Measurements from ENCODE around the gene DNER. TPM values are rescaled to one million over a fixed set of nuclear protein-coding genes. Genes with fewer than 3 reads are reported as not detected.

The DNER gene
- total and polyA plus RNA-seq, 4 donors, result 0.01 TPM; not detected in 3

DNA sequence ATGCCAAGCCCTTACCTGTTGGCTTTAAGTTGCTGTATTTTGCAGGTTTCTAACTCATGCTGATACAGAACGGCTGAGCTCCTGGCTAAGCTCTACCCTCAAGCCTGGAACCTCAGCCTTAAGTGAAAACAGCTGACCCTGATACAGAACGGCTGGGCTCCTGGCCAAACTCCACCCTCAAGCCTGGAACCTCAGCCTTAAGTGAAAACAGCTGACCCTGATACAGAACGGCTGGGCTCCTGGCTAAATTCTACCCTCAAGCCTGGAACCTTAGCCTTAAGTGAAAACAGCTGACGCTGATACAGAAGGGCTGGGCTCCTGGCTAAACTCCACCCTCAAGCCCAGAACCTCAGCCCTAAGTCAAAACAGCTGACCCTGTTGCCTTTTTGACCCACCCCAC is 17.6 kb upstream of the DNER start:
- Histone ChIP-seq H3K9me3 (ENCODE audit: control insufficient read depth in 4 of 4, low read length in 3 of 4) (no peaks in the 10 kb centered on the region), H3K27ac (ENCODE audit: low read depth in 1 of 2, low read length in 2 of 2) (no peak overlapping the region)
- no peak for DNase-seq (ENCODE audit: low spot score)

DNA sequence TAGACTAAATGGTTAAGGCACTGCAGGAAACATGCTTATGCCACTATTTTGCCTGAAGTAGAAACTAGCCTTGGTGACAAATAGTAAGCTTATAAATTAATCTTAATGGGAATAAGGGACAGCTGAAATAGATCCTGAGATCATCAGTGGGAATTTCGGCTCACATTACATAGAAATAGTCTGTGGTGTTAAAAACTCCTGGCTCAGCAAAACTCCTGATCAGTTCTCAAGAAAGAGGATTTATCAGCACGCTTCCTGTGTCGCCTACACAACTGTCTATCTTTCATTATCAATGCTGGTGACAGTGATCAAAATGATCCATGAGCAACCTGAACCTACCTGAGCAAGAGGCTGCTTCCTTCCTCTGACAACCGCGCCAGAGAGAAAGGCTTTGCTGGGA is 17.0 kb upstream of the DNER start:
- no peaks in the 10 kb centered on the region for H3K9me3 ChIP-seq (ENCODE audit: control insufficient read depth in 4 of 4, low read length in 3 of 4)
- TF ChIP-seq, protein P1, sequence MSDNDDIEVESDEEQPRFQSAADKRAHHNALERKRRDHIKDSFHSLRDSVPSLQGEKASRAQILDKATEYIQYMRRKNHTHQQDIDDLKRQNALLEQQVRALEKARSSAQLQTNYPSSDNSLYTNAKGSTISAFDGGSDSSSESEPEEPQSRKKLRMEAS (IDR thresholded peaks at IDR 0.05), result no peak
- TF ChIP-seq RAD21 (IDR thresholded peaks at IDR 0.05) (no peak), NR2F2 (IDR thresholded peaks at IDR 0.05) (no peak), SP1 (IDR thresholded peaks at IDR 0.05) (no peak), GABPA (IDR thresholded peaks at IDR 0.05 in 1 of 2, conservative IDR thresholded peaks at IDR 0.05 in 1 of 2) (no peak), FOXA1 (IDR thresholded peaks at IDR 0.05) (no peak), FOXA2 (IDR thresholded peaks at IDR 0.05) (no peak), HNF4G (IDR thresholded peaks at IDR 0.05) (no peak), YY1 (IDR thresholded peaks at IDR 0.05) (no peak), HNF4A (conservative IDR thresholded peaks at IDR 0.05) (no peak), JUND (IDR thresholded peaks at IDR 0.05) (no peak)
- TF ChIP-seq, protein P2, sequence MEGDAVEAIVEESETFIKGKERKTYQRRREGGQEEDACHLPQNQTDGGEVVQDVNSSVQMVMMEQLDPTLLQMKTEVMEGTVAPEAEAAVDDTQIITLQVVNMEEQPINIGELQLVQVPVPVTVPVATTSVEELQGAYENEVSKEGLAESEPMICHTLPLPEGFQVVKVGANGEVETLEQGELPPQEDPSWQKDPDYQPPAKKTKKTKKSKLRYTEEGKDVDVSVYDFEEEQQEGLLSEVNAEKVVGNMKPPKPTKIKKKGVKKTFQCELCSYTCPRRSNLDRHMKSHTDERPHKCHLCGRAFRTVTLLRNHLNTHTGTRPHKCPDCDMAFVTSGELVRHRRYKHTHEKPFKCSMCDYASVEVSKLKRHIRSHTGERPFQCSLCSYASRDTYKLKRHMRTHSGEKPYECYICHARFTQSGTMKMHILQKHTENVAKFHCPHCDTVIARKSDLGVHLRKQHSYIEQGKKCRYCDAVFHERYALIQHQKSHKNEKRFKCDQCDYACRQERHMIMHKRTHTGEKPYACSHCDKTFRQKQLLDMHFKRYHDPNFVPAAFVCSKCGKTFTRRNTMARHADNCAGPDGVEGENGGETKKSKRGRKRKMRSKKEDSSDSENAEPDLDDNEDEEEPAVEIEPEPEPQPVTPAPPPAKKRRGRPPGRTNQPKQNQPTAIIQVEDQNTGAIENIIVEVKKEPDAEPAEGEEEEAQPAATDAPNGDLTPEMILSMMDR (IDR thresholded peaks at IDR 0.05; ENCODE audit: low read depth, low read length, missing input control), result no peak
- no peak for DNase-seq (ENCODE audit: low spot score)
- H3K27me3 ChIP-seq (ENCODE audit: control insufficient read depth in 4 of 4, insufficient read depth in 4 of 4, low read length in 3 of 4), result no peaks in the 10 kb centered on the region
- H3K9ac ChIP-seq (ENCODE audit: low read depth in 1 of 2, low read length in 2 of 2), result no peak overlapping the region
- no peak overlapping the region for H3K4me3 ChIP-seq (ENCODE audit: low read depth in 1 of 3, low read length in 3 of 3)
- 86% methylated on average over 5 of the region's 5 CpGs for WGBS
- H3K36me3 ChIP-seq (ENCODE audit: control insufficient read depth in 4 of 4, insufficient read depth in 3 of 4, low read depth in 1 of 4, low read length in 3 of 4), result no peaks in the 10 kb centered on the region
- peaks cover 0 to 5% (median 3%) of the 10 kb centered on the region in 4 donors for H3K4me1 ChIP-seq (ENCODE audit: control insufficient read depth in 4 of 4, insufficient read depth in 4 of 4, low read length in 3 of 4)
- no peak overlapping the region for H3K27ac ChIP-seq (ENCODE audit: low read depth in 1 of 2, low read length in 2 of 2)

More for the DNA sequence above, 17.6 kb upstream of the DNER start:
- H3K4me3 ChIP-seq (ENCODE audit: low read depth in 1 of 3, low read length in 3 of 3), result no peak overlapping the region
- no peaks in the 10 kb centered on the region for H3K27me3 ChIP-seq (ENCODE audit: control insufficient read depth in 4 of 4, insufficient read depth in 4 of 4, low read length in 3 of 4)
- TF ChIP-seq, protein P2 (IDR thresholded peaks at IDR 0.05; ENCODE audit: low read depth, low read length, missing input control), result no peak
- TF ChIP-seq YY1 (IDR thresholded peaks at IDR 0.05) (no peak), TAF1 (conservative IDR thresholded peaks at IDR 0.05) (no peak)
- H3K4me1 ChIP-seq (ENCODE audit: control insufficient read depth in 4 of 4, insufficient read depth in 4 of 4, low read length in 3 of 4), result no peaks in the 10 kb centered on the region
- no peak overlapping the region for H3K9ac ChIP-seq (ENCODE audit: low read depth in 1 of 2, low read length in 2 of 2)
- no peaks in the 10 kb centered on the region for H3K36me3 ChIP-seq (ENCODE audit: control insufficient read depth in 4 of 4, insufficient read depth in 3 of 4, low read depth in 1 of 4, low read length in 3 of 4)
- WGBS, result 51% methylated on average over 4 of the region's 4 CpGs

DNA sequence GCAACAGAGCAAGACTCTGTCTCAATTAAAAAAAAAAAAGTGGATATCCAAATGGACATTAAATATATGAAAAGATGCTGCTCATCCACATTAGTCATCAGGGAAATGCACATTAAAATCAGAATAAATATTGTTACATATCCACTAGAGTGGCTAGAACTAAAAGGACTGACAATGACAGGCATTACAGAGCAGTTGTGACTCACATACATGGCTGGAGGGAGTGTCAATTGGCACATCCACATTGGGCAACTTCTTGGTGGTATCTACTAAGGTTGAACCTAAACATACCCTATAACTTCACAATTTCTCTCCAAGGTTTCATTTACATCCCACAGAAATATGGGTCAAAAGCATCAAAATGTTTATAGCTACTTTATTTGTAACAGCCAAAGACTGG is 14.0 kb upstream of the DNER start:
- H3K27ac ChIP-seq (ENCODE audit: low read depth in 1 of 2, low read length in 2 of 2), result no peak overlapping the region
- H3K9ac ChIP-seq (ENCODE audit: low read depth in 1 of 2, low read length in 2 of 2), result no peak overlapping the region
- H3K9me3 ChIP-seq (ENCODE audit: control insufficient read depth in 4 of 4, low read length in 3 of 4), result no peaks in the 10 kb centered on the region
- DNase-seq (ENCODE audit: low spot score), result no peak
- H3K4me3 ChIP-seq (ENCODE audit: low read depth in 1 of 3, low read length in 3 of 3), result no peak overlapping the region
- H3K27me3 ChIP-seq (ENCODE audit: control insufficient read depth in 4 of 4, insufficient read depth in 4 of 4, low read length in 3 of 4), result no peaks in the 10 kb centered on the region
- no peaks in the 10 kb centered on the region for H3K36me3 ChIP-seq (ENCODE audit: control insufficient read depth in 4 of 4, insufficient read depth in 3 of 4, low read depth in 1 of 4, low read length in 3 of 4)
- peaks cover 0 to 10% (median 5%) of the 10 kb centered on the region in 4 donors for H3K4me1 ChIP-seq (ENCODE audit: control insufficient read depth in 4 of 4, insufficient read depth in 4 of 4, low read length in 3 of 4)
- TF ChIP-seq, protein P3, sequence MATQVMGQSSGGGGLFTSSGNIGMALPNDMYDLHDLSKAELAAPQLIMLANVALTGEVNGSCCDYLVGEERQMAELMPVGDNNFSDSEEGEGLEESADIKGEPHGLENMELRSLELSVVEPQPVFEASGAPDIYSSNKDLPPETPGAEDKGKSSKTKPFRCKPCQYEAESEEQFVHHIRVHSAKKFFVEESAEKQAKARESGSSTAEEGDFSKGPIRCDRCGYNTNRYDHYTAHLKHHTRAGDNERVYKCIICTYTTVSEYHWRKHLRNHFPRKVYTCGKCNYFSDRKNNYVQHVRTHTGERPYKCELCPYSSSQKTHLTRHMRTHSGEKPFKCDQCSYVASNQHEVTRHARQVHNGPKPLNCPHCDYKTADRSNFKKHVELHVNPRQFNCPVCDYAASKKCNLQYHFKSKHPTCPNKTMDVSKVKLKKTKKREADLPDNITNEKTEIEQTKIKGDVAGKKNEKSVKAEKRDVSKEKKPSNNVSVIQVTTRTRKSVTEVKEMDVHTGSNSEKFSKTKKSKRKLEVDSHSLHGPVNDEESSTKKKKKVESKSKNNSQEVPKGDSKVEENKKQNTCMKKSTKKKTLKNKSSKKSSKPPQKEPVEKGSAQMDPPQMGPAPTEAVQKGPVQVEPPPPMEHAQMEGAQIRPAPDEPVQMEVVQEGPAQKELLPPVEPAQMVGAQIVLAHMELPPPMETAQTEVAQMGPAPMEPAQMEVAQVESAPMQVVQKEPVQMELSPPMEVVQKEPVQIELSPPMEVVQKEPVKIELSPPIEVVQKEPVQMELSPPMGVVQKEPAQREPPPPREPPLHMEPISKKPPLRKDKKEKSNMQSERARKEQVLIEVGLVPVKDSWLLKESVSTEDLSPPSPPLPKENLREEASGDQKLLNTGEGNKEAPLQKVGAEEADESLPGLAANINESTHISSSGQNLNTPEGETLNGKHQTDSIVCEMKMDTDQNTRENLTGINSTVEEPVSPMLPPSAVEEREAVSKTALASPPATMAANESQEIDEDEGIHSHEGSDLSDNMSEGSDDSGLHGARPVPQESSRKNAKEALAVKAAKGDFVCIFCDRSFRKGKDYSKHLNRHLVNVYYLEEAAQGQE (IDR thresholded peaks at IDR 0.05), result no peak
- TF ChIP-seq, protein P2 (IDR thresholded peaks at IDR 0.05; ENCODE audit: low read depth, low read length, missing input control), result no peak
- TF ChIP-seq, protein P4, sequence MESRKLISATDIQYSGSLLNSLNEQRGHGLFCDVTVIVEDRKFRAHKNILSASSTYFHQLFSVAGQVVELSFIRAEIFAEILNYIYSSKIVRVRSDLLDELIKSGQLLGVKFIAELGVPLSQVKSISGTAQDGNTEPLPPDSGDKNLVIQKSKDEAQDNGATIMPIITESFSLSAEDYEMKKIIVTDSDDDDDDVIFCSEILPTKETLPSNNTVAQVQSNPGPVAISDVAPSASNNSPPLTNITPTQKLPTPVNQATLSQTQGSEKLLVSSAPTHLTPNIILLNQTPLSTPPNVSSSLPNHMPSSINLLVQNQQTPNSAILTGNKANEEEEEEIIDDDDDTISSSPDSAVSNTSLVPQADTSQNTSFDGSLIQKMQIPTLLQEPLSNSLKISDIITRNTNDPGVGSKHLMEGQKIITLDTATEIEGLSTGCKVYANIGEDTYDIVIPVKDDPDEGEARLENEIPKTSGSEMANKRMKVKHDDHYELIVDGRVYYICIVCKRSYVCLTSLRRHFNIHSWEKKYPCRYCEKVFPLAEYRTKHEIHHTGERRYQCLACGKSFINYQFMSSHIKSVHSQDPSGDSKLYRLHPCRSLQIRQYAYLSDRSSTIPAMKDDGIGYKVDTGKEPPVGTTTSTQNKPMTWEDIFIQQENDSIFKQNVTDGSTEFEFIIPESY (IDR thresholded peaks at IDR 0.05), result no peak
- no peak for TF ChIP-seq HNF4A (conservative IDR thresholded peaks at IDR 0.05)
- no peak for TF ChIP-seq EGR1 (IDR thresholded peaks at IDR 0.05; ENCODE audit: low read depth in 2 of 2)
- no peak for TF ChIP-seq HNF4G (IDR thresholded peaks at IDR 0.05)
- TF ChIP-seq NR2F2 (IDR thresholded peaks at IDR 0.05), result no peak
- no peak for TF ChIP-seq FOXA2 (IDR thresholded peaks at IDR 0.05)
- TF ChIP-seq JUND (IDR thresholded peaks at IDR 0.05), result no peak
